ENCODE measurements around the gene NDP.

NDP gene

GRCh38 chrX:43975796-43976195, 2.6 kb upstream of the NDP start:
- Histone ChIP-seq H3K27me3 (no peaks in the 10 kb centered on the region), H3K4me1 (no peaks in the 10 kb centered on the region), H3K4me3 (ENCODE audit: low read depth, low read length) (no peak overlapping the region), H3K9me3 (no peaks in the 10 kb centered on the region), H3K36me3 (no peaks in the 10 kb centered on the region)
- no peak for TF ChIP-seq CTCF (IDR thresholded peaks at IDR 0.05; ENCODE audit: low read depth, low read length)
- DNase-seq, result no peak

GRCh38 chrX:43974741-43975465, 1.7 kb upstream of the NDP start:
- Histone ChIP-seq H3K27me3 (no peaks in the 10 kb centered on the region), H3K36me3 (no peaks in the 10 kb centered on the region), H3K9me3 (no peaks in the 10 kb centered on the region), H3K4me1 (no peaks in the 10 kb centered on the region), H3K4me3 (ENCODE audit: low read depth, low read length) (no peak overlapping the region)
- no peak for DNase-seq
- no peak for TF ChIP-seq CTCF (IDR thresholded peaks at IDR 0.05; ENCODE audit: low read depth, low read length)

- H3K36me3 ChIP-seq, result no peaks in the 10 kb centered on the region
- no peak for DNase-seq
- H3K4me3 ChIP-seq (ENCODE audit: low read depth, low read length), result peak overlapping the region; percentile 65
- H3K4me1 ChIP-seq, result no peaks in the 10 kb centered on the region
- TF ChIP-seq CTCF (IDR thresholded peaks at IDR 0.05; ENCODE audit: low read depth, low read length), result no peak
- H3K27me3 ChIP-seq, result no peaks in the 10 kb centered on the region
- no peaks in the 10 kb centered on the region for H3K9me3 ChIP-seq
Observed at GRCh38 chrX:43974100-43974475, 898 bp upstream of the NDP start.

- H3K36me3 ChIP-seq, result no peaks in the 10 kb centered on the region
- TF ChIP-seq CTCF (IDR thresholded peaks at IDR 0.05; ENCODE audit: low read depth, low read length), result no peak
- H3K27me3 ChIP-seq, result no peaks in the 10 kb centered on the region
- no peak overlapping the region for H3K4me3 ChIP-seq (ENCODE audit: low read depth, low read length)
- no peak for DNase-seq
- no peaks in the 10 kb centered on the region for H3K4me1 ChIP-seq
- no peaks in the 10 kb centered on the region for H3K9me3 ChIP-seq
Observed at GRCh38 chrX:43971966-43972961, 926 bp downstream of the NDP start.

GRCh38 chrX:43970528-43970927, 2.7 kb downstream of the NDP start:
- H3K36me3 ChIP-seq, result no peaks in the 10 kb centered on the region
- no peaks in the 10 kb centered on the region for H3K9me3 ChIP-seq
- no peaks in the 10 kb centered on the region for H3K4me1 ChIP-seq
- no peak for TF ChIP-seq CTCF (IDR thresholded peaks at IDR 0.05; ENCODE audit: low read depth, low read length)
- H3K27me3 ChIP-seq, result no peaks in the 10 kb centered on the region
- no peak overlapping the region for H3K4me3 ChIP-seq (ENCODE audit: low read depth, low read length)
- DNase-seq, result no peak

All from BE2C (cell line).